ENCODE data around the gene APBB2.

- no peak for TF ChIP-seq POLR2A (IDR thresholded peaks at IDR 0.05)
- TF ChIP-seq, protein P1, sequence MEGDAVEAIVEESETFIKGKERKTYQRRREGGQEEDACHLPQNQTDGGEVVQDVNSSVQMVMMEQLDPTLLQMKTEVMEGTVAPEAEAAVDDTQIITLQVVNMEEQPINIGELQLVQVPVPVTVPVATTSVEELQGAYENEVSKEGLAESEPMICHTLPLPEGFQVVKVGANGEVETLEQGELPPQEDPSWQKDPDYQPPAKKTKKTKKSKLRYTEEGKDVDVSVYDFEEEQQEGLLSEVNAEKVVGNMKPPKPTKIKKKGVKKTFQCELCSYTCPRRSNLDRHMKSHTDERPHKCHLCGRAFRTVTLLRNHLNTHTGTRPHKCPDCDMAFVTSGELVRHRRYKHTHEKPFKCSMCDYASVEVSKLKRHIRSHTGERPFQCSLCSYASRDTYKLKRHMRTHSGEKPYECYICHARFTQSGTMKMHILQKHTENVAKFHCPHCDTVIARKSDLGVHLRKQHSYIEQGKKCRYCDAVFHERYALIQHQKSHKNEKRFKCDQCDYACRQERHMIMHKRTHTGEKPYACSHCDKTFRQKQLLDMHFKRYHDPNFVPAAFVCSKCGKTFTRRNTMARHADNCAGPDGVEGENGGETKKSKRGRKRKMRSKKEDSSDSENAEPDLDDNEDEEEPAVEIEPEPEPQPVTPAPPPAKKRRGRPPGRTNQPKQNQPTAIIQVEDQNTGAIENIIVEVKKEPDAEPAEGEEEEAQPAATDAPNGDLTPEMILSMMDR (IDR thresholded peaks at IDR 0.05) = no peak
These were observed 118.4 kb downstream of the APBB2 start for GRCh38 chr4:41095973-41096372.

All from prostate gland (tissue), 2 donors.